Measurements from ENCODE around the gene HECW1. TPM values are rescaled to one million over a fixed set of nuclear protein-coding genes. Genes with fewer than 3 reads are reported as not detected.

The HECW1 gene
- total RNA-seq, 1 experiment from 2014 or later, result 0.77 TPM

DNA sequence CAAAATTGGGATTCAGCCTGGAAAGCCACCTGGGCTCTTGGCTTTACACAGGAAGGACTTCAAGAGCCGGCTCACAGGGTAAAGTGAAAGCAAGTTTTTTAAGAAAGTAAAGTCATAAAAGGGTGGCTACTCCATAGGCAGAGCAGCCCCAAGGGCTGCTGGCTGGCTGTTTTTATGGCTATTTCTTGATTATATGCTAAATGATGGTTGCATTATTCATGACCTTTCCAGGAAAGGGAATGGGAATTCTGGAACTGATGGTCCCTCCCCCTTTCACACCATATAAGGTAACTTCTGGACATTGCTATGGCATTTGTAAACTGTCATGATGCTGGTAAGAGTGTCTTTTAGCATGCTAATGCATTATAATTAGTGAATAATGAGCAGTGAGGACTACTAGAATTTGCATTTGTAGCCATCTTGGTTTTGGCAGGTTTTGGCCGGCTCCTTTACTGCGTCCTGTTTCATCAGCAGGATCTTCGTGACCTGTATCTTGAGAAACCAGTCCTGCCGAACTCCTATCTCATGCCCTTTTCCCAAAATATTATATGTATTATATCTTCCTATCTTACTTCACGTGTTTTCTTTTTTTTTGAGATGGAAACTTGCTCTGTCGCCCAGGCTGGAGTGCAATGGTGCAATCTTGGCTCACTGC is 80.5 kb downstream of the HECW1 start:
- intact Hi-C loops (cut with micrococcal nuclease; ENCODE audit: unreplicated experiment), result no loop called here
- Histone ChIP-seq H3K27me3 (ENCODE audit: control insufficient read depth, insufficient read depth, low read length) (peaks cover 8% of the 10 kb centered on the region; the same call in 1 of the 2 replicates), H3K27ac (ENCODE audit: low read length) (no peak overlapping the region), H3K4me3 (ENCODE audit: low read depth in 2 of 2, low read length in 2 of 2) (no peak overlapping the region), H3K9me3 (ENCODE audit: control insufficient read depth, insufficient read depth, low read depth, low read length) (no peaks in the 10 kb centered on the region), H3K4me1 (ENCODE audit: control insufficient read depth, insufficient read depth, low read length) (no peaks in the 10 kb centered on the region), H3K36me3 (ENCODE audit: control insufficient read depth, insufficient read depth, low read length) (no peaks in the 10 kb centered on the region)
- TF ChIP-seq SIN3A (IDR thresholded peaks at IDR 0.05; ENCODE audit: borderline replicate concordance, insufficient read depth, low read depth, low read length) (no peak), TCF7L2 (IDR thresholded peaks at IDR 0.05; ENCODE audit: low read depth, low read length) (no peak), POLR2AphosphoS5 (IDR thresholded peaks at IDR 0.05; ENCODE audit: low read depth, low read length) (no peak)
- TF ChIP-seq, protein P1, sequence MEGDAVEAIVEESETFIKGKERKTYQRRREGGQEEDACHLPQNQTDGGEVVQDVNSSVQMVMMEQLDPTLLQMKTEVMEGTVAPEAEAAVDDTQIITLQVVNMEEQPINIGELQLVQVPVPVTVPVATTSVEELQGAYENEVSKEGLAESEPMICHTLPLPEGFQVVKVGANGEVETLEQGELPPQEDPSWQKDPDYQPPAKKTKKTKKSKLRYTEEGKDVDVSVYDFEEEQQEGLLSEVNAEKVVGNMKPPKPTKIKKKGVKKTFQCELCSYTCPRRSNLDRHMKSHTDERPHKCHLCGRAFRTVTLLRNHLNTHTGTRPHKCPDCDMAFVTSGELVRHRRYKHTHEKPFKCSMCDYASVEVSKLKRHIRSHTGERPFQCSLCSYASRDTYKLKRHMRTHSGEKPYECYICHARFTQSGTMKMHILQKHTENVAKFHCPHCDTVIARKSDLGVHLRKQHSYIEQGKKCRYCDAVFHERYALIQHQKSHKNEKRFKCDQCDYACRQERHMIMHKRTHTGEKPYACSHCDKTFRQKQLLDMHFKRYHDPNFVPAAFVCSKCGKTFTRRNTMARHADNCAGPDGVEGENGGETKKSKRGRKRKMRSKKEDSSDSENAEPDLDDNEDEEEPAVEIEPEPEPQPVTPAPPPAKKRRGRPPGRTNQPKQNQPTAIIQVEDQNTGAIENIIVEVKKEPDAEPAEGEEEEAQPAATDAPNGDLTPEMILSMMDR (IDR thresholded peaks at IDR 0.05), result no peak
- TF ChIP-seq, protein P2, sequence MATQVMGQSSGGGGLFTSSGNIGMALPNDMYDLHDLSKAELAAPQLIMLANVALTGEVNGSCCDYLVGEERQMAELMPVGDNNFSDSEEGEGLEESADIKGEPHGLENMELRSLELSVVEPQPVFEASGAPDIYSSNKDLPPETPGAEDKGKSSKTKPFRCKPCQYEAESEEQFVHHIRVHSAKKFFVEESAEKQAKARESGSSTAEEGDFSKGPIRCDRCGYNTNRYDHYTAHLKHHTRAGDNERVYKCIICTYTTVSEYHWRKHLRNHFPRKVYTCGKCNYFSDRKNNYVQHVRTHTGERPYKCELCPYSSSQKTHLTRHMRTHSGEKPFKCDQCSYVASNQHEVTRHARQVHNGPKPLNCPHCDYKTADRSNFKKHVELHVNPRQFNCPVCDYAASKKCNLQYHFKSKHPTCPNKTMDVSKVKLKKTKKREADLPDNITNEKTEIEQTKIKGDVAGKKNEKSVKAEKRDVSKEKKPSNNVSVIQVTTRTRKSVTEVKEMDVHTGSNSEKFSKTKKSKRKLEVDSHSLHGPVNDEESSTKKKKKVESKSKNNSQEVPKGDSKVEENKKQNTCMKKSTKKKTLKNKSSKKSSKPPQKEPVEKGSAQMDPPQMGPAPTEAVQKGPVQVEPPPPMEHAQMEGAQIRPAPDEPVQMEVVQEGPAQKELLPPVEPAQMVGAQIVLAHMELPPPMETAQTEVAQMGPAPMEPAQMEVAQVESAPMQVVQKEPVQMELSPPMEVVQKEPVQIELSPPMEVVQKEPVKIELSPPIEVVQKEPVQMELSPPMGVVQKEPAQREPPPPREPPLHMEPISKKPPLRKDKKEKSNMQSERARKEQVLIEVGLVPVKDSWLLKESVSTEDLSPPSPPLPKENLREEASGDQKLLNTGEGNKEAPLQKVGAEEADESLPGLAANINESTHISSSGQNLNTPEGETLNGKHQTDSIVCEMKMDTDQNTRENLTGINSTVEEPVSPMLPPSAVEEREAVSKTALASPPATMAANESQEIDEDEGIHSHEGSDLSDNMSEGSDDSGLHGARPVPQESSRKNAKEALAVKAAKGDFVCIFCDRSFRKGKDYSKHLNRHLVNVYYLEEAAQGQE (IDR thresholded peaks at IDR 0.05; ENCODE audit: insufficient read depth in 1 of 2, low read depth in 2 of 2, low read length in 1 of 2), result no peak
- no peak for ATAC-seq
- no peak for DNase-seq (ENCODE audit: low read depth, low spot score)
- in situ Hi-C loops (cut with HindIII; ENCODE audit: low pct_unique_long_range_greater_than_20kb, low sequenced_read_pairs), result no loop called here
- ChIA-PET POLR2A (no interaction called here), CTCF (no interaction called here)
- no TSS peak for BruUV-seq (replicated peaks)

DNA sequence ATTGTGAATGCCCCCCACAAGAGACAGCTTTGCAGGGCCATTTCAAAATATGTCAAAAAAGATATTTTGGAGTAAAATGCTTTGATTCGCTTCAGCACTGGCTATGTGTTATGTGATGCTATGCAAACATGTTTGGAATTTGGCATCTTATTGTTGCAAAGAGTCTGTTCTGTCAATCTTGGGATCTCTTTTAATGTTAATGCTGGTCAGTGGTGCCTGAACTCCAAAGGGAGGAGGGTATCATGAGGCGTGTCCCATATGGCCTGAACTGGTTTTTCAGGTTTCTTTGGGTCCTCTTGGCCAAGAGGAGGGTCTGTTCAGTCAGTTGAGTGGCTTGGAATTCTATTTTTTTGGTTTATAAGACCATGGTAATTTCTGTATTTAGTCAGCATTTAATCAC is 81.4 kb downstream of the HECW1 start:
- ATAC-seq (no peak), DNase-seq (ENCODE audit: low read depth, low spot score) (no peak)
- Histone ChIP-seq H3K9me3 (ENCODE audit: control insufficient read depth, insufficient read depth, low read depth, low read length) (no peaks in the 10 kb centered on the region), H3K27ac (ENCODE audit: low read length) (no peak overlapping the region), H3K4me3 (ENCODE audit: low read depth in 2 of 2, low read length in 2 of 2) (no peak overlapping the region), H3K27me3 (ENCODE audit: control insufficient read depth, insufficient read depth, low read length) (peaks cover 6% of the 10 kb centered on the region; the same call in 1 of the 2 replicates), H3K4me1 (ENCODE audit: control insufficient read depth, insufficient read depth, low read length) (no peaks in the 10 kb centered on the region), H3K36me3 (ENCODE audit: control insufficient read depth, insufficient read depth, low read length) (no peaks in the 10 kb centered on the region)
- intact Hi-C loops (cut with micrococcal nuclease; ENCODE audit: unreplicated experiment), result no loop called here
- TF ChIP-seq, protein P1 (IDR thresholded peaks at IDR 0.05), result no peak
- TF ChIP-seq SIN3A (IDR thresholded peaks at IDR 0.05; ENCODE audit: borderline replicate concordance, insufficient read depth, low read depth, low read length) (no peak), TCF7L2 (IDR thresholded peaks at IDR 0.05; ENCODE audit: low read depth, low read length) (no peak), POLR2AphosphoS5 (IDR thresholded peaks at IDR 0.05; ENCODE audit: low read depth, low read length) (no peak)
- TF ChIP-seq, protein P2 (IDR thresholded peaks at IDR 0.05; ENCODE audit: insufficient read depth in 1 of 2, low read depth in 2 of 2, low read length in 1 of 2), result no peak
- CTCF ChIA-PET, result no interaction called here
- POLR2A ChIA-PET, result no interaction called here
- in situ Hi-C loops (cut with HindIII; ENCODE audit: low pct_unique_long_range_greater_than_20kb, low sequenced_read_pairs), result no loop called here
- BruUV-seq (replicated peaks), result no TSS peak
